A549 (cell line): Measurements from ENCODE around the gene ZBP1. TPM values are rescaled to one million over a fixed set of nuclear protein-coding genes. Genes with fewer than 3 reads are reported as not detected.

Experiments
- ATAC-seq, 2 experiments: fragments of 200-7000 bp in 1 of 2; fragments of >200 bp in 1 of 2; cut with Nextera tagmentation in 1 of 2; cut with Tn5 transposase in 1 of 2; 3 replicates each; pipeline versions ENCODE4 v1.8.0 to v1.9.1; 2018 to 2020; ENCODE audit warnings: mild to moderate bottlenecking in 1 of 2, moderate library complexity in 1 of 2
- CTCF ChIA-PET: fragments of 300-600 bp; sonication (Branson Sonifier 250); formaldehyde crosslinking; extraction: SDS; loops from one replicate; lab custom pipeline; 2021; ENCODE audit warnings: antibody characterized with exemption, inconsistent platforms; lab: Yijun Ruan, JAX
- POLR2A ChIA-PET: fragments of 350-600 bp; formaldehyde crosslinking; extraction: SDS; loops from one replicate; lab custom pipeline; 2021; ENCODE audit warnings: antibody characterized with exemption, inconsistent platforms; lab: Yijun Ruan, JAX
- DNase-seq, 2 experiments: peaks; one replicate each; pipeline versions ENCODE4 v3.0.0 to v3.0.0-alpha.2; 2011 to 2016; ENCODE audit warnings: low read depth in 1 of 2, low spot score in 1 of 2
- FAIRE-seq: peaks from 2 replicates; lab custom pipeline; 2011; peaks lifted over from hg19 to GRCh38; lab: Jason Lieb, UNC
- H3K27ac ChIP-seq, 2 experiments: fragments of >200 bp; sonication (Bioruptor Twin); formaldehyde crosslinking; 3 replicates each; pipeline ENCODE4 v1.5.1; 2016 to 2017
- H3K4me1 ChIP-seq: fragments of >200 bp; sonication (Bioruptor Twin); formaldehyde crosslinking; 3 replicates; pipeline ENCODE4 v1.6.1; 2016
- H3K4me2 ChIP-seq: fragments of >200 bp; sonication (Bioruptor Twin); formaldehyde crosslinking; 3 replicates; pipeline ENCODE4 v1.6.1; 2016
- H3K4me3 ChIP-seq: fragments of >200 bp; sonication (Bioruptor Twin); formaldehyde crosslinking; 3 replicates; pipeline ENCODE4 v1.5.1; 2016
- H3K9me3 ChIP-seq: fragments of >200 bp; sonication (Bioruptor Twin); formaldehyde crosslinking; 3 replicates; pipeline ENCODE4 v1.6.1; 2016
- EHF ChIP-seq: fragments of 250-450 bp; sonication (Bioruptor Pico); IDR thresholded peaks from 2 replicates; pipeline ENCODE4 v1.5.0; 2020; ENCODE audit warnings: mild to moderate bottlenecking
- ELK1 ChIP-seq: fragments of 150-350 bp; IDR thresholded peaks from 2 replicates; pipeline ENCODE4 v1.6.1; 2014; ENCODE audit warnings: low read depth, mild to moderate bottlenecking, low read length
- ESRRA ChIP-seq: fragments of 150-350 bp; IDR thresholded peaks from 2 replicates; pipeline ENCODE4 v1.6.1; 2014; ENCODE audit warnings: mild to moderate bottlenecking, low read length, borderline replicate concordance
- GATA3 ChIP-seq: IDR thresholded peaks from 2 replicates; pipeline ENCODE4 v1.6.1; 2012; ENCODE audit warnings: borderline replicate concordance
- HDAC2 ChIP-seq: fragments of 200-600 bp; sonication (generic); IDR thresholded peaks from 2 replicates; pipeline ENCODE4 v1.6.1; 2016
- HEYL ChIP-seq: fragments of 250-450 bp; sonication (Bioruptor Pico); IDR thresholded peaks from 2 replicates; pipeline ENCODE4 v1.8.0; 2021; ENCODE audit warnings: mild to moderate bottlenecking, moderate library complexity
- HOXB13 ChIP-seq: fragments of 250-450 bp; sonication (Bioruptor Pico); IDR thresholded peaks from 2 replicates; pipeline ENCODE4 v1.5.0; 2020; ENCODE audit warnings: low read depth, mild to moderate bottlenecking, moderate library complexity
- HOXB5 ChIP-seq: fragments of 250-450 bp; sonication (Bioruptor Pico); IDR thresholded peaks from 2 replicates; pipeline ENCODE4 v1.5.0; 2020; ENCODE audit warnings: mild to moderate bottlenecking, moderate library complexity
- KDM5A ChIP-seq: fragments of 200-600 bp; sonication (generic); IDR thresholded peaks from 2 replicates; pipeline ENCODE4 v1.6.1; 2016; ENCODE audit warnings: antibody characterized with exemption, mild to moderate bottlenecking
- MAFK ChIP-seq: fragments of 450-650 bp; IDR thresholded peaks from 2 replicates; pipeline ENCODE4 v1.6.1; 2014; ENCODE audit not compliant: partially characterized antibody
- NR3C1 ChIP-seq: fragments of >200 bp; sonication (Bioruptor Twin); formaldehyde crosslinking; IDR thresholded peaks from 3 replicates; pipeline ENCODE4 v1.6.1; 2017
- PBX3 ChIP-seq: IDR thresholded peaks from 2 replicates; pipeline ENCODE4 v1.6.1; 2012
- POLR2AphosphoS2 ChIP-seq: conservative IDR thresholded peaks from 2 replicates; pipeline ENCODE4 v1.6.1; 2012; ENCODE audit warnings: low read length, improper control_type of control experiment, inconsistent platforms
- SMC3 ChIP-seq: fragments of >200 bp; sonication (Bioruptor Twin); formaldehyde crosslinking; IDR thresholded peaks from 3 replicates; pipeline ENCODE4 v1.6.1; 2018; ENCODE audit warnings: inconsistent platforms
- SREBF2 ChIP-seq: fragments of 450-650 bp; IDR thresholded peaks from 2 replicates; pipeline ENCODE4 v1.6.1; 2014; ENCODE audit warnings: mild to moderate bottlenecking, moderate library complexity
- TP53 ChIP-seq: fragments of 250-450 bp; sonication (Bioruptor Pico); IDR thresholded peaks from 2 replicates; pipeline ENCODE4 v1.5.0; 2021; ENCODE audit warnings: mild to moderate bottlenecking, moderate library complexity
- USF2 ChIP-seq: fragments of 450-650 bp; IDR thresholded peaks from 2 replicates; pipeline ENCODE4 v1.6.1; 2014; ENCODE audit warnings: antibody characterized with exemption
- WGBS: methylation state at CpG from one replicate; pipeline ENCODE4 v1.1.6; 2017; ENCODE audit errors: missing lambda C conversion rate; 5-methylcytosine and 5-hydroxymethylcytosine counted together
- polyA plus RNA-seq, 4 experiments: library from polyadenylated mRNA; depleted of rRNA in 3 of 4; stranded (reverse); fragments of >200 nt; fragmentation: RNase III in 1 of 4; extraction: RNeasy Plus Mini Kit Qiagen cat#74134 plus additional on column Dnase treatment in 1 of 4; gene quantifications; 2 replicates in 3 of 4; 3 replicates in 1 of 4; pipeline ENCODE4 v1.2.3, GENCODE V29; 2011 to 2017
- TF ChIP-seq, protein P1 (sequence below): IDR thresholded peaks from 2 replicates; pipeline ENCODE4 v1.6.1; 2012; ENCODE audit warnings: low read depth, borderline replicate concordance
- TF ChIP-seq, protein P2 (sequence below): fragments of >200 bp; sonication (Bioruptor Twin); formaldehyde crosslinking; IDR thresholded peaks from 3 replicates; pipeline ENCODE4 v1.5.1; 2016
- TF ChIP-seq, protein P3 (sequence below): fragments of 200-600 bp; sonication (generic); IDR thresholded peaks from 2 replicates; pipeline ENCODE4 v1.6.1; 2016; ENCODE audit warnings: antibody characterized with exemption, mild to moderate bottlenecking, moderate library complexity

Gene ZBP1
- polyA plus RNA-seq, 2 of the 4 experiments (the other 2 are of a cell fraction): 0.05 TPM; not detected in 1

- Histone ChIP-seq H3K4me3 (no peak overlapping the region), H3K9me3 (no peaks in the 10 kb centered on the region), H3K4me2 (no peak overlapping the region), H3K4me1 (peaks cover 79% of the 10 kb centered on the region), H3K27ac (peak overlapping the region in 1 of 2 experiments; percentile 49; a peak in 2 of 6 replicates)
- 90% methylated on average over 23 of the region's 25 CpGs for WGBS
- no peak for DNase-seq
- no peak for FAIRE-seq
- TF ChIP-seq NR3C1: no peak
- no peak for TF ChIP-seq HEYL (CRISPR knock-in tag)
- no peak for TF ChIP-seq HOXB13 (CRISPR knock-in tag)
- TF ChIP-seq MAFK: no peak
- no peak for TF ChIP-seq HDAC2
- TF ChIP-seq GATA3: no peak
- no peak for TF ChIP-seq EHF (CRISPR knock-in tag)
- no peak for TF ChIP-seq KDM5A
- TF ChIP-seq POLR2AphosphoS2: no peak
- no peak for TF ChIP-seq USF2
- CTCF ChIA-PET: interaction anchor here (0.7 to 1.3 kb wide), 2 partner anchors 521 to 552 kb away, joined by 4 read pairs; no protein-coding TSS in a partner anchor
- ATAC-seq: no peak
- POLR2A ChIA-PET: no interaction called here
Measured at GRCh38 chr20:57658833-57659516, 38.7 kb upstream of the ZBP1 start.

DNA sequence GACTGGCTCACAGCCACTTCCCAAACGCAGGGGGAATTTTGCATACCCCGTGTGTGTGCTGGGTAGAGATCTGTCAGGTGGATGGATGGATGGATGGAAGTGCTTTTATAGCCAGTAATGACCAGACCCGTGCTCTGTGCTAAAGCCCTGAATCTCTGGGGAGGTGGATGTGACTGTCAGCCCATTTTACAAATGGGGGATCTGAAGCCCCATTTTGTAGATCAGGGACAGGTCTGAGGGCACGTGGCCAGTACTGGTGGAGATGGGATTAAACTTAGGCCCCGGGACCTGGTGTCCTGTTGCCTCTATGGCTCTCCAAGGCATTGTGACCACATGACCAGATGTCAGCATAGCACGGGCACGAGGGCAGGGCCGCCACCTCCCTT lies 38.2 kb upstream of the ZBP1 start:
- H3K9me3 ChIP-seq: no peaks in the 10 kb centered on the region
- no peak overlapping the region for H3K4me3 ChIP-seq
- peak overlapping the region in 1 of 2 experiments; percentile 49; a peak in 2 of 6 replicates for H3K27ac ChIP-seq
- FAIRE-seq (no peak), ATAC-seq (no peak), DNase-seq (no peak)
- 91% methylated on average over 7 of the region's 8 CpGs for WGBS
- no peak overlapping the region for H3K4me2 ChIP-seq
- peaks cover 74% of the 10 kb centered on the region for H3K4me1 ChIP-seq
- no peak for TF ChIP-seq HOXB5 (CRISPR knock-in tag)
- no peak for TF ChIP-seq ESRRA
- no peak for TF ChIP-seq GATA3
- ChIA-PET POLR2A (no interaction called here), CTCF (no interaction called here)

- CTCF ChIA-PET: interaction anchor here (6.3 kb wide), 1 partner anchor 16 kb away, joined by 25 read pairs; no protein-coding TSS in a partner anchor
- FAIRE-seq: no peak
- Histone ChIP-seq H3K27ac (peak overlapping the region; percentile 3 to 24; a peak in 3 of 6 replicates), H3K4me2 (no peak overlapping the region), H3K9me3 (no peaks in the 10 kb centered on the region), H3K4me1 (peaks cover 68% of the 10 kb centered on the region), H3K4me3 (no peak overlapping the region)
- DNase-seq: no peak
- WGBS: 86% methylated on average over 29 of the region's 36 CpGs
- POLR2A ChIA-PET: no interaction called here
- ATAC-seq: no peak
- TF ChIP-seq TP53 (CRISPR knock-in tag) (no peak), ESRRA (no peak), SMC3 (no peak), ELK1 (no peak), HDAC2 (no peak), PBX3 (no peak), SREBF2 (no peak)
- TF ChIP-seq, protein P1, sequence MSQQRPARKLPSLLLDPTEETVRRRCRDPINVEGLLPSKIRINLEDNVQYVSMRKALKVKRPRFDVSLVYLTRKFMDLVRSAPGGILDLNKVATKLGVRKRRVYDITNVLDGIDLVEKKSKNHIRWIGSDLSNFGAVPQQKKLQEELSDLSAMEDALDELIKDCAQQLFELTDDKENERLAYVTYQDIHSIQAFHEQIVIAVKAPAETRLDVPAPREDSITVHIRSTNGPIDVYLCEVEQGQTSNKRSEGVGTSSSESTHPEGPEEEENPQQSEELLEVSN: no peak
- TF ChIP-seq, protein P2, sequence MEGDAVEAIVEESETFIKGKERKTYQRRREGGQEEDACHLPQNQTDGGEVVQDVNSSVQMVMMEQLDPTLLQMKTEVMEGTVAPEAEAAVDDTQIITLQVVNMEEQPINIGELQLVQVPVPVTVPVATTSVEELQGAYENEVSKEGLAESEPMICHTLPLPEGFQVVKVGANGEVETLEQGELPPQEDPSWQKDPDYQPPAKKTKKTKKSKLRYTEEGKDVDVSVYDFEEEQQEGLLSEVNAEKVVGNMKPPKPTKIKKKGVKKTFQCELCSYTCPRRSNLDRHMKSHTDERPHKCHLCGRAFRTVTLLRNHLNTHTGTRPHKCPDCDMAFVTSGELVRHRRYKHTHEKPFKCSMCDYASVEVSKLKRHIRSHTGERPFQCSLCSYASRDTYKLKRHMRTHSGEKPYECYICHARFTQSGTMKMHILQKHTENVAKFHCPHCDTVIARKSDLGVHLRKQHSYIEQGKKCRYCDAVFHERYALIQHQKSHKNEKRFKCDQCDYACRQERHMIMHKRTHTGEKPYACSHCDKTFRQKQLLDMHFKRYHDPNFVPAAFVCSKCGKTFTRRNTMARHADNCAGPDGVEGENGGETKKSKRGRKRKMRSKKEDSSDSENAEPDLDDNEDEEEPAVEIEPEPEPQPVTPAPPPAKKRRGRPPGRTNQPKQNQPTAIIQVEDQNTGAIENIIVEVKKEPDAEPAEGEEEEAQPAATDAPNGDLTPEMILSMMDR: no peak
- TF ChIP-seq, protein P3, sequence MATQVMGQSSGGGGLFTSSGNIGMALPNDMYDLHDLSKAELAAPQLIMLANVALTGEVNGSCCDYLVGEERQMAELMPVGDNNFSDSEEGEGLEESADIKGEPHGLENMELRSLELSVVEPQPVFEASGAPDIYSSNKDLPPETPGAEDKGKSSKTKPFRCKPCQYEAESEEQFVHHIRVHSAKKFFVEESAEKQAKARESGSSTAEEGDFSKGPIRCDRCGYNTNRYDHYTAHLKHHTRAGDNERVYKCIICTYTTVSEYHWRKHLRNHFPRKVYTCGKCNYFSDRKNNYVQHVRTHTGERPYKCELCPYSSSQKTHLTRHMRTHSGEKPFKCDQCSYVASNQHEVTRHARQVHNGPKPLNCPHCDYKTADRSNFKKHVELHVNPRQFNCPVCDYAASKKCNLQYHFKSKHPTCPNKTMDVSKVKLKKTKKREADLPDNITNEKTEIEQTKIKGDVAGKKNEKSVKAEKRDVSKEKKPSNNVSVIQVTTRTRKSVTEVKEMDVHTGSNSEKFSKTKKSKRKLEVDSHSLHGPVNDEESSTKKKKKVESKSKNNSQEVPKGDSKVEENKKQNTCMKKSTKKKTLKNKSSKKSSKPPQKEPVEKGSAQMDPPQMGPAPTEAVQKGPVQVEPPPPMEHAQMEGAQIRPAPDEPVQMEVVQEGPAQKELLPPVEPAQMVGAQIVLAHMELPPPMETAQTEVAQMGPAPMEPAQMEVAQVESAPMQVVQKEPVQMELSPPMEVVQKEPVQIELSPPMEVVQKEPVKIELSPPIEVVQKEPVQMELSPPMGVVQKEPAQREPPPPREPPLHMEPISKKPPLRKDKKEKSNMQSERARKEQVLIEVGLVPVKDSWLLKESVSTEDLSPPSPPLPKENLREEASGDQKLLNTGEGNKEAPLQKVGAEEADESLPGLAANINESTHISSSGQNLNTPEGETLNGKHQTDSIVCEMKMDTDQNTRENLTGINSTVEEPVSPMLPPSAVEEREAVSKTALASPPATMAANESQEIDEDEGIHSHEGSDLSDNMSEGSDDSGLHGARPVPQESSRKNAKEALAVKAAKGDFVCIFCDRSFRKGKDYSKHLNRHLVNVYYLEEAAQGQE: no peak
Measured at GRCh38 chr20:57657535-57658446, 37.6 kb upstream of the ZBP1 start.
